ENCODE data around the gene TENM4.

Gene TENM4

DNA sequence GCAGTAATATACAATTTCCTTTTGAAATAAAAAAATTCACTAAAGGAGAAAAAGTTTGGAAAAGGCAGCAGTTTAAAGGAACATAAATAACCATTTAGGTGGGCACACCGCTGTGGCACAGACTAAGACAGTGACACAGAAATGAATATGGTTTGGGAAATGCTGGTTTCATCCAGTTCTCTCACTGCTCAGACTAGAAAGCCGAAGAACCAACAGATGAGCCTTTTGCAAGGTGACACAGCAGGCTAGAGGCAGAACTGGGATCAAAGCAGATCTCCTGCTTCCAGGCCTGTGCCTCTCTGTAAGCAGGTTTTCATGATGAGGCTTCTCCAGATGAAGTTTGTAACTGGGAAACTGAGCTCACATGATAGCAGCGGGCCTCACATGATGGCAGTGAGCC, 486.1 kb downstream of the TENM4 start:
- TF ChIP-seq POLR2AphosphoS5 (IDR thresholded peaks at IDR 0.05; ENCODE audit: low read depth, low read length) (no peak), SIN3A (IDR thresholded peaks at IDR 0.05; ENCODE audit: borderline replicate concordance, insufficient read depth, low read length) (no peak), TAF1 (IDR thresholded peaks at IDR 0.05; ENCODE audit: borderline replicate concordance, insufficient read depth, low read length) (no peak), FOXP2 (optimal IDR thresholded peaks at IDR 0.05; ENCODE audit: borderline replicate concordance, extremely low read depth, extremely low read length, insufficient read depth) (no peak)
- TF ChIP-seq, protein P1, sequence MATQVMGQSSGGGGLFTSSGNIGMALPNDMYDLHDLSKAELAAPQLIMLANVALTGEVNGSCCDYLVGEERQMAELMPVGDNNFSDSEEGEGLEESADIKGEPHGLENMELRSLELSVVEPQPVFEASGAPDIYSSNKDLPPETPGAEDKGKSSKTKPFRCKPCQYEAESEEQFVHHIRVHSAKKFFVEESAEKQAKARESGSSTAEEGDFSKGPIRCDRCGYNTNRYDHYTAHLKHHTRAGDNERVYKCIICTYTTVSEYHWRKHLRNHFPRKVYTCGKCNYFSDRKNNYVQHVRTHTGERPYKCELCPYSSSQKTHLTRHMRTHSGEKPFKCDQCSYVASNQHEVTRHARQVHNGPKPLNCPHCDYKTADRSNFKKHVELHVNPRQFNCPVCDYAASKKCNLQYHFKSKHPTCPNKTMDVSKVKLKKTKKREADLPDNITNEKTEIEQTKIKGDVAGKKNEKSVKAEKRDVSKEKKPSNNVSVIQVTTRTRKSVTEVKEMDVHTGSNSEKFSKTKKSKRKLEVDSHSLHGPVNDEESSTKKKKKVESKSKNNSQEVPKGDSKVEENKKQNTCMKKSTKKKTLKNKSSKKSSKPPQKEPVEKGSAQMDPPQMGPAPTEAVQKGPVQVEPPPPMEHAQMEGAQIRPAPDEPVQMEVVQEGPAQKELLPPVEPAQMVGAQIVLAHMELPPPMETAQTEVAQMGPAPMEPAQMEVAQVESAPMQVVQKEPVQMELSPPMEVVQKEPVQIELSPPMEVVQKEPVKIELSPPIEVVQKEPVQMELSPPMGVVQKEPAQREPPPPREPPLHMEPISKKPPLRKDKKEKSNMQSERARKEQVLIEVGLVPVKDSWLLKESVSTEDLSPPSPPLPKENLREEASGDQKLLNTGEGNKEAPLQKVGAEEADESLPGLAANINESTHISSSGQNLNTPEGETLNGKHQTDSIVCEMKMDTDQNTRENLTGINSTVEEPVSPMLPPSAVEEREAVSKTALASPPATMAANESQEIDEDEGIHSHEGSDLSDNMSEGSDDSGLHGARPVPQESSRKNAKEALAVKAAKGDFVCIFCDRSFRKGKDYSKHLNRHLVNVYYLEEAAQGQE (IDR thresholded peaks at IDR 0.05; ENCODE audit: insufficient read depth in 1 of 2, low read depth in 2 of 2, low read length in 2 of 2): no peak

DNA sequence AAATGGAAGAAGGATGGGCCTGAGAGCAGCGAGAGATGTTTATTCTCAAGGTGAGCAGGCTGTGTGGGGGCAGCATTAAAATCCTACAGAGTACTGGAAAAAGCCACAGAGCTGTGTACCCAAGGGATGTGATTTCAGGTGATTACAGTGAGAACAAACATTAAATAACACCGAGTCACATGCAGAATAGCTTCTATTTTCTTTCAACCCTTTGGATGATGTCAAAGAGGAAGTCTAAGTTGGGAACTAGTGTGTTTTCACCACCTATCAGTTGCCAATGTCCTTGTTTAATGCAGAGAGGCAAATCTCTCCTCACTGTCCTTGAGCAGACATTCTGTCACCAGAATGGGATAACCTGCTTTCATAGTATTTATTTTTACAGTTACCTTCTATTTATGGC, 486.6 kb downstream of the TENM4 start:
- TF ChIP-seq SIN3A (IDR thresholded peaks at IDR 0.05; ENCODE audit: borderline replicate concordance, insufficient read depth, low read length) (no peak), FOXP2 (optimal IDR thresholded peaks at IDR 0.05; ENCODE audit: borderline replicate concordance, extremely low read depth, extremely low read length, insufficient read depth) (no peak), POLR2AphosphoS5 (IDR thresholded peaks at IDR 0.05; ENCODE audit: low read depth, low read length) (no peak), TAF1 (IDR thresholded peaks at IDR 0.05; ENCODE audit: borderline replicate concordance, insufficient read depth, low read length) (no peak)
- TF ChIP-seq, protein P1 (IDR thresholded peaks at IDR 0.05; ENCODE audit: insufficient read depth in 1 of 2, low read depth in 2 of 2, low read length in 2 of 2): no peak

DNA sequence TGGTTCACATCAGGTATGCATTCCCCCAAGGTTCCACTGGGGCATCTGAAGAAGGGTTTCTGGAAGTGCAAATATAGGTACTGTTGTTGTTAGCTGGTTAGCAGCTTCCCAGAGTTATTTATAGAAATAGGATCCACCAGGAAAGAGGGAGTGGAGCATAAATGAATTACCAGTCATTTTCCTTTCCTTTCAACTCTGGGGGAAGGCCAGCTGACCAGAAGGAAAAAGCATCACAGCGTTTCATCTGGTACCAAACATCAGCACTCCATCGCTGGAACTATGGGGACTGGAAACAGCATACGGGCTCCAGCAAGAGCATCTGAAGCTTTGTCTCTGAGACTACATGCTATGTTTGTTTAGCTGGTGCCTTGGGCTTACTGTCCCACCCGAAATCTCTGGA, 487.9 kb downstream of the TENM4 start:
- TF ChIP-seq FOXP2 (optimal IDR thresholded peaks at IDR 0.05; ENCODE audit: borderline replicate concordance, extremely low read depth, extremely low read length, insufficient read depth) (no peak), POLR2AphosphoS5 (IDR thresholded peaks at IDR 0.05; ENCODE audit: low read depth, low read length) (no peak), TAF1 (IDR thresholded peaks at IDR 0.05; ENCODE audit: borderline replicate concordance, insufficient read depth, low read length) (no peak), SIN3A (IDR thresholded peaks at IDR 0.05; ENCODE audit: borderline replicate concordance, insufficient read depth, low read length) (no peak)
- TF ChIP-seq, protein P1 (IDR thresholded peaks at IDR 0.05; ENCODE audit: insufficient read depth in 1 of 2, low read depth in 2 of 2, low read length in 2 of 2): no peak

DNA sequence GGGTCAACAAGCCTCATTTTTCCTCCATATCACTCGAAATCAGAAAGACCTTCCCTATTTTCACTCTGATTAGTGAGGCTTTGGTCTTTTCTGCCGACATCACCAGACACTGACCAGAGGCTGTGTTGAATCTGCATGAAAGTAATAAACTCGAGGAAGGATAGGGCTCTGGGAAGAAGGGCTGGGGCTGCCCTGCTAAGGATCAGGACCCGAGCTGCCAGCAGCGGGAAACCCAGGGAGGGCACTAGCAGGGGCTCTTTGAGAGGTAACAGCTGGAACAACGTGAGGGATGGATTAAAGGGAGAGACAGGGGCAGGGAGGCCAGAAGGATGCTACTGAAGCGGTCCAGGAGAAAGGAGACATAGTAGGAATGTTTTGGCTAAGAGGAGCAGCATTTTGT, 488.7 kb downstream of the TENM4 start:
- TF ChIP-seq, protein P1 (IDR thresholded peaks at IDR 0.05; ENCODE audit: insufficient read depth in 1 of 2, low read depth in 2 of 2, low read length in 2 of 2): no peak
- TF ChIP-seq POLR2AphosphoS5 (IDR thresholded peaks at IDR 0.05; ENCODE audit: low read depth, low read length) (no peak), TAF1 (IDR thresholded peaks at IDR 0.05; ENCODE audit: borderline replicate concordance, insufficient read depth, low read length) (no peak), FOXP2 (optimal IDR thresholded peaks at IDR 0.05; ENCODE audit: borderline replicate concordance, extremely low read depth, extremely low read length, insufficient read depth) (no peak), SIN3A (IDR thresholded peaks at IDR 0.05; ENCODE audit: borderline replicate concordance, insufficient read depth, low read length) (no peak)
